ENCODE data around the gene KBTBD3. TPM values are rescaled to one million over a fixed set of nuclear protein-coding genes. Genes with fewer than 3 reads are reported as not detected.
"Not testable (repeated sequence)": the region's sequence is repeated elsewhere in the genome, so short reads cannot be mapped to it uniquely, and the experiment has no call there.

Gene KBTBD3
- total RNA-seq, 1 donor from 2014 or later, result 15.2 TPM

DNA sequence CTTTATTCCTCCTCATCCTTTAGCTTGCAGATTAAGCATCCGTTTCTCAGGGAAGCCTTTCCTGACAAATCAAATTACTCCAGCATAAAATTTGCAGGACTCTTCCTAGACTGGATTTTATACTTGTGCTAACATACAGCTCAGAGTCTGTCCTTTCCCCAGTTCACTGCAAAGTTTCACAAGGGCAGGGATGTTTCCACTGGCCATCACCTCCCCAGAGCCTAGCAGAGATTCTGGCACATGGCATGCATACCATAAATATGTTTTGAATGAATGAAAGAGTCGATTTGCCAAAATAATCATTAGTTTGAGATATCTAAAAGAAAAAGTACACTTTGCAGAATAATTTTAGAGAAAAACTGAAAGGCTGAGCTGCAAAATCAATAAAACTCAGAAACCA, 65.7 kb downstream of the KBTBD3 start:
- no peak for DNase-seq (ENCODE audit: low spot score)

GRCh38 chr11:106003094-106003493, 74.1 kb downstream of the KBTBD3 start:
- not testable (repeated sequence) for DNase-seq (ENCODE audit: low spot score)

GRCh38 chr11:106001304-106002012, 75.7 kb downstream of the KBTBD3 start:
- no peak for DNase-seq (ENCODE audit: low spot score)

Other genes starting within 250 kb of the KBTBD3 start
- 47.2 TPM for gene MSANTD4, start 55.1 kb downstream of the KBTBD3 start, total RNA-seq (ENCODE audit: insufficient read depth, low replicate concordance)
- gene AASDHPPT, start 315 bp upstream of the KBTBD3 start, total RNA-seq (ENCODE audit: insufficient read depth, low replicate concordance), result 50.1 TPM

Data from umbilical cord (tissue), 2 donors.